HCT116 (cell line): ENCODE results near the gene TRNP1. TPM values are rescaled to one million over a fixed set of nuclear protein-coding genes. Genes with fewer than 3 reads are reported as not detected.

Source experiments
- ATAC-seq: fragments of 200-7000 bp; cut with Tn5 transposase; 2 replicates; pipeline ENCODE4 v1.9.1; 2020; ENCODE audit warnings: mild to moderate bottlenecking, moderate library complexity
- BruUV-seq: library from RNA; stranded (reverse); fragments of 400-500 nt; replicated peaks from 2 replicates; lab custom pipeline; 2021; lab: Mats Ljungman, UMichigan
- CTCF ChIA-PET: fragments of 300-600 bp; sonication (Branson Sonifier 250); formaldehyde crosslinking; loops from one replicate; lab custom pipeline; 2021; ENCODE audit warnings: antibody characterized with exemption; lab: Charles Lee
- POLR2A ChIA-PET: fragments of 300-600, 350-600 bp; sonication (Branson Sonifier 250); formaldehyde crosslinking; loops from one replicate; lab custom pipeline; 2021; ENCODE audit warnings: antibody characterized with exemption; lab: Charles Lee
- RAD21 ChIA-PET, 2 experiments: fragments of 300-600 bp; sonication (Branson Sonifier 250); formaldehyde crosslinking; loops; one replicate each; lab custom pipeline; 2023; ENCODE audit warnings: low total read pairs in 2 of 2; ENCODE audit not compliant: uncharacterized antibody in 2 of 2, unreplicated experiment in 2 of 2, low non-redundant PET in 1 of 2; lab: Charles Lee
- DNase-seq: peaks from one replicate; pipeline ENCODE4 v3.0.0-alpha.2; 2010; ENCODE audit warnings: low read depth, low spot score
- H2AFZ ChIP-seq: fragments of 200-600 bp; shearing (Covaris generic), sonication (generic); 2 replicates; pipeline ENCODE4 v1.6.1; 2017; ENCODE audit warnings: low read depth, mixed run types, mixed read lengths, antibody characterized with exemption, low read length; ENCODE audit not compliant: poor library complexity, severe bottlenecking
- H3K27ac ChIP-seq: 2 replicates; pipeline ENCODE4 v1.5.1; 2012; ENCODE audit warnings: low read depth, low read length
- H3K27me3 ChIP-seq: fragments of 200-600 bp; sonication (generic); 2 replicates; pipeline ENCODE4 v1.6.1; 2016; ENCODE audit warnings: mixed run types, low read length, mixed read lengths; ENCODE audit not compliant: insufficient read depth
- H3K36me3 ChIP-seq, 2 experiments: fragments of 200-500 bp in 1 of 2; fragments of 200-600 bp in 1 of 2; sonication (Bioruptor generic) in 1 of 2; sonication (generic) in 1 of 2; 2 replicates each; pipeline versions ENCODE4 v1.5.1 to v1.6.1; 2014 to 2016; ENCODE audit warnings: low read length in 2 of 2, inconsistent platforms in 1 of 2, mixed read lengths in 1 of 2, mixed run types in 1 of 2; ENCODE audit not compliant: insufficient read depth in 2 of 2, control insufficient read depth in 1 of 2
- H3K4me1 ChIP-seq, 2 experiments: fragments of 200-600 bp in 1 of 2; sonication (generic) in 1 of 2; 2 replicates each; pipeline versions ENCODE4 v1.5.1 to v1.6.1; 2012 to 2017; ENCODE audit warnings: low read length in 2 of 2, inconsistent platforms in 1 of 2, mild to moderate bottlenecking in 1 of 2, mixed read lengths in 1 of 2, mixed run types in 1 of 2, moderate library complexity in 1 of 2; ENCODE audit not compliant: insufficient read depth in 2 of 2, control insufficient read depth in 1 of 2
- H3K4me2 ChIP-seq: fragments of 200-600 bp; sonication (generic); 2 replicates; pipeline ENCODE4 v1.6.1; 2017; ENCODE audit warnings: mixed run types, low read length, mixed read lengths
- H3K4me3 ChIP-seq, 2 experiments: fragments of 200-600 bp in 1 of 2; sonication (generic) in 1 of 2; replicated peaks in 1 of 2; 2 replicates each; pipeline ENCODE4 v1.5.1; 2011 to 2016; ENCODE audit warnings: low read length in 2 of 2, control low read depth in 1 of 2, low read depth in 1 of 2, mild to moderate bottlenecking in 1 of 2, mixed read lengths in 1 of 2, mixed run types in 1 of 2
- H3K79me2 ChIP-seq: fragments of 200-600 bp; sonication (generic); 2 replicates; pipeline ENCODE4 v1.6.1; 2017; ENCODE audit warnings: mild to moderate bottlenecking, mixed run types, low read length, moderate library complexity, mixed read lengths; ENCODE audit not compliant: insufficient read depth
- H3K9ac ChIP-seq: fragments of 200-600 bp; sonication (generic); 2 replicates; pipeline ENCODE4 v1.6.1; 2016; ENCODE audit warnings: low read length, mixed read lengths
- H3K9me2 ChIP-seq: fragments of 200-600 bp; sonication (generic), shearing (Covaris generic); 2 replicates; pipeline ENCODE4 v1.6.1; 2017; ENCODE audit warnings: mixed run types, mild to moderate bottlenecking, moderate library complexity; ENCODE audit not compliant: insufficient read depth
- H3K9me3 ChIP-seq, 2 experiments: fragments of 200-500 bp in 1 of 2; fragments of 200-600 bp in 1 of 2; sonication (Bioruptor generic) in 1 of 2; sonication (generic) in 1 of 2; 2 replicates each; pipeline ENCODE4 v1.6.1; 2014 to 2017; ENCODE audit warnings: low read length in 2 of 2, mixed read lengths in 2 of 2, inconsistent platforms in 1 of 2, low read depth in 1 of 2, mild to moderate bottlenecking in 1 of 2, mixed run types in 1 of 2, moderate library complexity in 1 of 2; ENCODE audit not compliant: control insufficient read depth in 1 of 2, insufficient read depth in 1 of 2
- H4K20me1 ChIP-seq: fragments of 200-600 bp; sonication (generic), shearing (Covaris generic); 2 replicates; pipeline ENCODE4 v1.6.1; 2017; ENCODE audit warnings: mixed run types, mild to moderate bottlenecking, moderate library complexity; ENCODE audit not compliant: insufficient read depth
- CBX3 ChIP-seq: IDR thresholded peaks from 2 replicates; pipeline ENCODE4 v1.6.1; 2012; ENCODE audit warnings: low read depth
- ELF1 ChIP-seq: IDR thresholded peaks from 2 replicates; pipeline ENCODE4 v1.6.1; 2012; ENCODE audit warnings: low read depth, borderline replicate concordance
- EZH2 ChIP-seq: fragments of 200-600 bp; sonication (generic); IDR thresholded peaks from 2 replicates; pipeline ENCODE4 v1.6.1; 2017; ENCODE audit warnings: antibody characterized with exemption, mixed run types
- EZH2phosphoT487 ChIP-seq: fragments of 200-600 bp; IDR thresholded peaks from 2 replicates; pipeline ENCODE4 v1.6.1; 2018; ENCODE audit warnings: antibody characterized with exemption, borderline replicate concordance
- FOSL1 ChIP-seq: IDR thresholded peaks from 2 replicates; pipeline ENCODE4 v1.6.1; 2012; ENCODE audit warnings: low read depth
- JUND ChIP-seq: IDR thresholded peaks from 2 replicates; pipeline ENCODE4 v1.6.1; 2012
- MAX ChIP-seq: IDR thresholded peaks from 2 replicates; pipeline ENCODE4 v1.6.1; 2012
- POLR2A ChIP-seq: IDR thresholded peaks from 2 replicates; pipeline ENCODE4 v1.7.0; 2011; ENCODE audit warnings: borderline replicate concordance; ENCODE audit not compliant: insufficient read depth, insufficient read length; ENCODE audit errors: extremely low read depth
- POLR2AphosphoS5 ChIP-seq: IDR thresholded peaks from 2 replicates; pipeline ENCODE4 v1.6.1; 2011; ENCODE audit warnings: mild to moderate bottlenecking, low read depth, low read length, moderate library complexity
- SIN3A ChIP-seq: IDR thresholded peaks from 2 replicates; pipeline ENCODE4 v1.6.1; 2012; ENCODE audit warnings: low read depth
- SP1 ChIP-seq: IDR thresholded peaks from 2 replicates; pipeline ENCODE4 v1.6.1; 2012; ENCODE audit warnings: low read depth
- SRF ChIP-seq: IDR thresholded peaks from 2 replicates; pipeline ENCODE4 v1.6.1; 2012; ENCODE audit warnings: low read depth
- TCF7L2 ChIP-seq: IDR thresholded peaks from 2 replicates; pipeline ENCODE4 v1.7.0; 2011; ENCODE audit warnings: borderline replicate concordance, inconsistent platforms; ENCODE audit not compliant: insufficient read depth, insufficient read length; ENCODE audit errors: extremely low read depth
- YY1 ChIP-seq: IDR thresholded peaks from 2 replicates; pipeline ENCODE4 v1.6.1; 2011; ENCODE audit warnings: low read length, low read depth, moderate library complexity, mild to moderate bottlenecking; ENCODE audit not compliant: insufficient replicate concordance; ENCODE audit errors: extremely low read depth
- ZBTB33 ChIP-seq: IDR thresholded peaks from 2 replicates; pipeline ENCODE4 v1.6.1; 2011; ENCODE audit warnings: mild to moderate bottlenecking, low read length, moderate library complexity; ENCODE audit not compliant: insufficient replicate concordance; ENCODE audit errors: extremely low read depth
- ZFX ChIP-seq: fragments of 450-650 bp; IDR thresholded peaks from 2 replicates; pipeline ENCODE4 v1.6.1; 2017
- ZNF274 ChIP-seq: fragments of 200-500 bp; sonication (Bioruptor generic); IDR thresholded peaks from 2 replicates; pipeline ENCODE4 v1.6.1; 2014; ENCODE audit warnings: mild to moderate bottlenecking, low read depth, low read length, inconsistent platforms
- intact Hi-C: fragments of 100-400 bp; cut with micrococcal nuclease; formaldehyde crosslinking; loops from 2 replicates; pipeline ENCODE4 v1.10.0; 2022
- total RNA-seq: library from RNA; stranded (reverse); gene quantifications from one replicate; pipeline ENCODE4 v1.2.1, GENCODE V29; 2021; ENCODE audit not compliant: unreplicated experiment

Gene TRNP1
- total RNA-seq, 1 experiment from 2014 or later = 76.9 TPM

GRCh38 chr1:26956321-26956720 lies 37.2 kb upstream of the TRNP1 start:
- Histone ChIP-seq H3K4me2 (no peak overlapping the region), H3K79me2 (peaks cover 30% of the 10 kb centered on the region), H3K36me3 (peaks cover 5 to 7% of the 10 kb centered on the region in 2 experiments; a peak in 1 of 4 replicates), H3K9ac (no peak overlapping the region), H2AFZ (no peak overlapping the region), H3K27me3 (no peaks in the 10 kb centered on the region), H3K4me3 (no peak overlapping the region), H3K9me3 (no peaks in the 10 kb centered on the region), H3K4me1 (peaks cover 7 to 19% of the 10 kb centered on the region in 2 experiments; a peak in 3 of 4 replicates), H3K27ac (no peak overlapping the region), H4K20me1 (no peaks in the 10 kb centered on the region), H3K9me2 (no peaks in the 10 kb centered on the region)
- DNase-seq = no peak
- ATAC-seq = no peak
- ChIA-PET CTCF (no interaction called here), RAD21 (no interaction called here), POLR2A (no interaction called here)
- intact Hi-C loops = no loop called here
- TF ChIP-seq SIN3A (no peak), ZNF274 (no peak), MAX (no peak), EZH2phosphoT487 (no peak), SP1 (no peak), YY1 (no peak), TCF7L2 (no peak), ZBTB33 (no peak), EZH2 (no peak), ELF1 (no peak), FOSL1 (no peak), POLR2A (no peak), SRF (no peak), ZFX (no peak), POLR2AphosphoS5 (no peak), JUND (no peak), CBX3 (no peak)
- no TSS peak for BruUV-seq
